HG02759 (cell line): Measurements from ENCODE around the gene CAMK2D.
"Not testable (repeated sequence)": the region's sequence is repeated elsewhere in the genome, so short reads cannot be mapped to it uniquely, and the experiment has no call there.

Experiments
- ATAC-seq: cut with Tn5 transposase; IDR thresholded peaks from one replicate; pipeline ENCODE4 v1.9.1; 2021; ENCODE audit warnings: mild to moderate bottlenecking, moderate library complexity; ENCODE audit not compliant: unreplicated experiment

CAMK2D gene

DNA sequence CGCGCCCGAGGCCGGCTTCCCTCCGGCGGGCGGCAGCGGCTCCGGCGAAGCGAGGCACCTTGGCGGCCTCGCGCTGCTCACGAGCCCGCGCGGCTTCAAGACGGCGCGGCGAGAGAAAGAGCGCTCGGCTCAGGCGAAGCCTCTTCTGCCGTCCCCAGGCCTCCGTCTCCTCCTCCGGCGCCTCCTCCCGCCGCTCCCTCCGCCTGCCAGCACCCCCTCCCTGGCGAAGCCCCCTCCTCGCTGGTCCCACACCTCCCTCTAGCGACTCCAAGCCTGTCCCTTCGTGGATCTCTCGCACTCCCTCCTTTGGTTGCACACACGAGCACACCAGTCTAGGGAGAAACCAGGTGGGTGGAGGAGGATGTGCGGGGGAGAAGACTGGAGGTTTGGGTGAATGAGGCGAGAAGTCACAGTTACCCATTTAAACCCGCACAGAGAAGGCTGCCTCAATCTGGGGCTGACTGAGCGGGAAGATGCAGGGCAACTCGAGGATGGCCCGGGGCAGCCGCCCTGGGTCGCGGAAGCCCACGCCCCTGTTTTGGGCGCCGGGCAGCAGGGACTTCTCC lies at the start of gene CAMK2D:
TSS of gene CAMK2D (minus strand) at position 119 of the 566 bp plus-strand sequence. CDS start 670 bp downstream, outside the sequence.
- ATAC-seq: peak; percentile 50

DNA sequence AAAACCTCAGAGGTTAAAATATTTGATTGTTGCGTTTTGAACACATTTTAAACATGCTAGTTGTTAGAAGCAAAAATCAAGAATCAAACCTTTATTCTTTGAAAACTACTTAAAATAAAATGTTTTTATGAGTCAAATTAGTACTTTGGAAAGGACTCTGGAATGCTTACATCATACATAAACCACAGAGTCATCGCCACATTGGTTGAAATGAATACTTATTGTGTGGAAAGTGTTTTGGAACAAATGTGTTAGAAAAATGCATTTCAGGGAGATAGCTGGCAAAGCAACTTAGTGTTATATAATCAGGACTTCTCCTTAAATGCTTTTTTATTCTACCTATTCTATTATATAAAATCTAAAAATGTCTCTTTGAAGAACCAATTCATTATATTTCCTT lies 49.4 kb upstream of the CAMK2D start:
- ATAC-seq: no peak

DNA sequence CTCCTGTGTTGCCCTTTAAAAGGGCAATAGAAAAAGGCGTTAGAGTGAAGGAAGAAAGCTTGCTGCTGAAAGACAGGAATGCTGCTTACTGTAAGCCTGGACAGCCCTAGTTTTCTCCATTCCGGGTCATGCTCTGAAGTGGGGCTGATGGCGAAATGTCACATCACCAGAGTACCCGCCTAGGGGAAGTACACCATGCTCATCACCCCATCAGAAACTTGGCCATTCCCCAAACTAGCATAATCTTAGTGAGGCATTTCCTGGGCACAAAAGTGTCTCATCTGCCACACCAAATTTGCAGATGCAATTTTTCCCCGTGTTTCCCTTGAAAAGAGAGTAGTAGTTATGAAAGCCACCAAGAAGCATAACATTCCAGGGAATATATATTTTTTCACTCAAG lies 47.8 kb upstream of the CAMK2D start:
- ATAC-seq: no peak

DNA sequence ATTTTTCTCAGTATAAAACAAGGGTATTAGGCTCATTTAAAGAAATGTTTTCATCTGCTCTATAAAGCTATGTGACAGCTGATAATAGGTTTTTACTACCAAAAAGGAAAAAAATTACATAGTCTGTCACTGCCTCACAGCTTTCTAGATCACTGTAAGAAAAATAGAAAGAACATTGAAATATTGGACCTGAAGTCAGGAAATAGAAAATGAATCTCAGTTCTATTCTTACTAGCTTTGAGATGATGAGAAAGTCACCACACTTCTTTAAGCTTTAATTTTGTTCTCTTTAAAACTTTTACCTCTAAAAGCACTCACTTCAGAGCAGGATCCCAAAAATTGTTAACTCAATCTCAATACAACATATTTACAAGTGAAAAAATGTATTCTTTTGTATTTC lies 45.3 kb upstream of the CAMK2D start:
- no peak for ATAC-seq

DNA sequence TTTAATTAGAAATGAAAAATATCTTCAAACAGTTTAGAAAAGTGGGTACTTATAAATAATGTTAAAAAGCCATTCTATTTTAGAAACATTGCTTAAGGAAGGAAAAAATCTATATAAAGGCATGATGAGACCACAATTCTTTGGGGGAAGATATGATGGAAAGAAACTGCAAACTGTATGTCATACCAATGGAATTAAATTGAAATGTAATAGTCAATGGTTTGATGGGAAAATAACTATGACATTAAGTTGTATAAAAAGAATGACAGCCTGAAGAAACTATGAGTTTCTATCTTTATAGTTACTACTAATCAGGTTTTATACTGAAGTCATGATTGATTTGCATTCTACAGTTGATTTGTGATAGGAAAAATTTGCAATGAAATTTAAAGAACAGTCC lies 40.3 kb upstream of the CAMK2D start:
- ATAC-seq: no peak

DNA sequence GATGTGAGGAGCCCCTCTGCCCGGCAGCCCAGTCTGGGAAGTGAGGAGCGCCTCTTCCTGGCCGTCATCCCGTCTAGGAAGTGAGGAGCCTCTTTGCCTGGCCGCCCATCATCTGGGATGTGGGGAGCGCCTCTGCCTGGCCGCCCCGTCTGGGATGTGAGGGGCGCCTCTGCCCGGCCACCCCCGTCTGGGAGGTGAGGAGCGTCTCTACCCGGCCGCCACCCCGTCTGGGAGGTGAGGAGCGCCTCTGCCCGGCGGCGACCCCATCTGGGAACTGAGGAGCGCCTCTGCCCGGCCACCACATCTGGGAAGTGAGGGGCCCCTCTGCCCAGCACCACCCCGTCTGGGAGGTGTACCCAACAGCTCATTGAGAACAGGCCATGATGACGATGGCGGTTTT lies 34.8 kb upstream of the CAMK2D start:
- ATAC-seq: not testable (repeated sequence)

DNA sequence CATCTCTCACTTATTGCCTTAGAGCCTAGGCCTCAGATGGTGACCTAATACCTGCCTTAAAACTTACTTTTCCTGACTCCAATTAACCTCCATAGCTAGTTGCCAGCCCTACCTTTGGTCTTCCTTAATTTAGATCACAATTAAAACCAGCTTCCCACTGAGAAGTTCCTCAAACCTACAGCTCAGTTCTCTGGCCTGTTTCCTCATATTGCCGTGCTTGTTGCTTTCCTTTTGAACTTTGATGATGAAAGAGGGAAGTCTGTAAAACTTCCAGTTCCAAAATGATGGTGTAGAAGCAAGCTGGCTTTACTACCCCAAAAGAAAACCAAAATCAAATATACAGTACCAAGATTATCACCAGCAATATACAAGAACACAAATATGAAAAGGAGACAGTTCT lies 28.9 kb upstream of the CAMK2D start:
- ATAC-seq: no peak

DNA sequence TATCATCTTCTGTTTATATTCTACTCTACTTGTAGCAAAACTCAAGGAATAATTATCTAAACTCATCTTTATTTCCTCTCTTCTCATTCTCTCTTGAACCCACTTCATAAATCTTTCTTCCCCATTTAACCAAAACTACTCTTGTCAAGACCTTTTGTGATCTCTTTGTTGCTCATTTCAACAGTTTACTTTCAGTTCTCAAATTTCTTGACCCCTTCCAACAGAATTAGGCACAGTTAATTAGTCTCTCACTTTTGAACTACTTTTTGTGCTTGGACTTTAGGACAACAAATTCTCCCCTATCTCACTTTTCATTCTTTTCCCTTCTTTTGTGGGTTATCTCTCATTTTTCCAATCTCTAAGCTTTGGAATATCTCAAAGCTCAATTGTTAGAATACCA lies 27.4 kb upstream of the CAMK2D start:
- ATAC-seq: peak; percentile 61

DNA sequence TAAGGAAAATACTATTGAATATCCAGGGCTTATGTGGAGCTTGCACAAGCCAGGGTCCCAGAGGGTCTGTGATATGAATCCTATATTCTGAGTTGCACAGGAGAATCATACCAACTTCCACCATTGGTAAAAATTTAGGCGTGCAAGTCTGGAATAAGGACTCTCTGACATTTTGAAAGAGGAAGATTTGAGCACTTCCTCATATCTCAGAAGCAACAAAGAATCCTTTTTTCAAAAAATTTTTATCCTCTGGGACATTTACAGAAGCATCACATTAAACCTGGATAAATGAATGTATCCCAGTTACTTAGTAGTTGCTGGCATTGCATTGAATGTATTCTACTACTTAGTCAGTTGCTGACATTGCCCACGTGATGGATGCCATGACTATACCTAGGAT lies 24.2 kb upstream of the CAMK2D start:
- ATAC-seq: no peak

DNA sequence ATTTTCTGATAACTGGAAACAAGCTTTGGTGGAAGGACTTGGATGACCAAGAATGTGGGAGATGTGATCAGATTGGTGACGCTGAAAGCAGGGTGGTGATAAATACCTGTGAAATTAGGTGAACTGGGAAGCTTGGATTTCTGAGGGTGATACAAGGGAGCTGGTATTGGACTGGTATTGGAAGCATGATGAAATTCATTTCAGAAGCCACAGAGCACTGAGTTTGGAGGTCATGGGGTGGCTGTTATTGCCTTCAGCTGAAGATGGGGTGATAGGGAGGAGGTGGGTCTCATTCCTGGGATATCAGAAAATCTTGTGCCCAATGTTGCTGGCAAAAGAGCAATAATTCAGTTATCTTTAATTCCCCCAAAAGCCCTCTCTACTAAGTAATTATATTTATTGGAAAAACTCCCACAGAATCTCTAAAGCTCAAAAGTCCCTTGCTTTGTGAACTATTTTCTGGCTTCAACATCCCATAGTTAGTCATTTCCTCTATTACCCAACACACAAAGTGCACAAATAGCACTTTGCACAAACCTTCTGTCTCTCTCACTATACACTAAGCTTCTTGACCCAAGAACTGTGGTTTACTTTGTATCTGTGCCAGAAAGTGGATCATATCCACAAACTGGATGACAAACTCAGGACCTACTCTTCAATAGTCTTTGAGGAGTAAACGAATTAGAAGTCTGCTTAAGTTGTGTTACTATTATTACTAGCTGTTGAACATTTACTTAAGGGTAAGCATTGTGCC lies 23.1 kb upstream of the CAMK2D start:
- ATAC-seq: no peak

DNA sequence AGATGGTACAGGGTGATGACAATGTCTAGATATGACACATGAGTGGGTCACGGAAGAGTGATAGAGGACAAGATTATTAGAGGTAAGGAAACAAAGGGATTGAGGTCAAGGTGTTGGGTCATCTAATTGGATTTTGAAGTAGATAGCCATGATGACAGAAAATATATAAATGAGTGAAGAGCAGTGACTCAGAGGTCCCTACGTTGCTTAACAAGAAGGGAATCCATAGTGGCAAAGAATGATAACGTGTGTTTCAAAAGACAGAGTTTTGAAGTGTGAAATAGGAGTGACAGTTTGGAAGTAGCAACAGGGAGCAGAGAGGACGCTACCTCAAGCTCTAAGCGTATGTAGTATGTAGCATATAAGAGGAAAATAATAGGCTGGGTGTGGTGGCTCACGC lies 22.2 kb upstream of the CAMK2D start:
- ATAC-seq: no peak

DNA sequence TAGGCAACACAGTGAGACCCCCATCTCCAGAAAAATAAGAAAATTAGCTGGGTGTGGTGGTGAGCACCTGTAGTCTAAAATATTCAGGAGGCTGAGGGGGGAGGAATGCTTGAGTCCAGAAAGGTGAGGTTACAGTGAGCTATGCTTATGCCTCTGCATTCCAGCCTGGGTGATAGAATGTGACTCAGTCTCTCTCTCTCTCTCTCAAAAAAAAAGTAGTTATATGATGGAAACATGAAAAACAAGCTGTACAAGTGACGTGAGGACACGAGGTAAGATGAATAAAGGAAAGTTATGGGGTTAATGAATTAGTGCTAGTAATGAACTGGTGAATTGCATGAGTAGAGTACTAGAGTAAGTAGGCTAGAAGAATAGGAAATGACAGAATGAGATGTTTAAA lies 21.8 kb upstream of the CAMK2D start:
- no peak for ATAC-seq

DNA sequence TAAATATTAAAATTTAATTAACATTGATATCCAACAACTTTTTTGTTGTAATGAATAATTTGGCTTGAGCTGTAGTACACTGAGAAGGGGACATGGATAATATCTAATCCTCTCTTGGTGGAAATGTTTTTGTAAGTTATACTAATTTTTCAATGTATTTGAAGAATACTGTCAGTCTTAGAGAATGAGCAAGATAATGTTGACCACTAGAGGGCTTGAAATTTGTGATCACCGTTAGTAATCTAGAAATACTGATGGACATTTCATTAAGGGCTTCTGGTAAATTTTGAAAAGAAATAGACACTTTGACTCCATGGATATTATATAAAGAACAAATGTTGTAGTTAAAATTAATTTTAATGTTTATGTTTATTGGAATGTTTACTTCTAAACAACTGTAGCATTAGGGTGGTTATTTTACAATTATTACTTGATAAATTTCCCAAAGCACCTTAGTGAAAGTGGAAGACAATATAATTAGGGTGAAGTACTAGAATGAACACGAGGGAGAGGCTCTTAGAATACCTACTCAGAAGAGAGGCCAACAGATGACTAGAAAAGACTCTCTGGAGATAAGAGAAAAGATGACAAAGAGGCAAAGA lies 20.0 kb upstream of the CAMK2D start:
- ATAC-seq: no peak

DNA sequence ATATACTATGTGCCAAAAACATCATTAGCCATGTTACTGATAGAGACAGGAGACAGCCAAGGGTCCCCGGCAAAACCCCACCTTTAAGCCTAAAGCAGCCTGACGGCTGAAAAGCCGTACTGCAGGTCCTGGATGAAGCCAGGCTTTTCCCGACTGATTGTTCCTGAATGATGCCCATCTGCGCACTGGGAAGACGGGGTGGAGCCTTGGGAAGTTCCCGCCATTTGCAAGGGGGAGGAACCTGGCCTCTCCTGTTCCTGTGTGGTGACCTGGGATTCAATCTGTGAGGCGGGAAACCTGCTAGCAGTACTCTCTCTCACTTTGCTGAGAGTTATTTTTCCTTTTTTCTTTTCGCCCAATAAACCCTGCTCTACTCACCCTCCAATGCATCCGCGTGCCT lies 15.1 kb upstream of the CAMK2D start:
- ATAC-seq: no peak

DNA sequence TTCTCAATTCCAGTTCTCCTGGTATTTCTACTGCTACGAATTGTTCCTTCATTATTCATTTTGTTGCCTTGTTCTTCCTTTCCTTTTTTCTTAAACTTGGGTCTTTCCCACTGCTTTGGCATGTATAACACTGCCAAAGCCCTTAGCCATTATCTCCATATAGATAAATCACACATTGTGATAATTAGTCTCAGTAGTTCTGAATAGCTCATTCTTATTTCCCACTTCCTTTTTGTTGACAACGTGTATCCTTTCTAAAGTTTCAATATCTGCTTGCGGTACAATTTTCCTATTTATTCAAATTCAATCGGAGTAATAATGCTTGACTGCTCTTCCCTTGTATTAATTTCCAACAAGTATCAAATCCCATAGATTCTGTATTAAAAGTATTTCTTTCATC lies 14.5 kb upstream of the CAMK2D start:
- no peak for ATAC-seq

DNA sequence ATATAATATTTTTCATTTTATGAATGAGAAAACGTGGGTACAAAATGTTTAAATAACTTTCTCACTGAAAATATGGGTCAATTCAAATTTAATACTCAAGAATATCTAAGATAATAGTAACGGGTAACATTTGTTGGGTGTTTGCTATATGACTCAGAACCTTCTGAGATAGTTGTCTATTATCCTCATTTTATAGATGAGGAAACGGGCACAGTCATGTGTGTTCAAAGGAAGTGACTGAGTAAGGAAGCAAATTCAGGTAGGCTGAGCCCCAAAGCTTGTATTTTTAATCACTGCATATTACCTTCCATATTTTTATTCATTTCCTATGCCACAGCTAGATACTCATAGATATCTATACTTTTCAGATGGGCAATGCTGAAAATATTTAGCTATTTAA lies 12.2 kb upstream of the CAMK2D start:
- no peak for ATAC-seq

DNA sequence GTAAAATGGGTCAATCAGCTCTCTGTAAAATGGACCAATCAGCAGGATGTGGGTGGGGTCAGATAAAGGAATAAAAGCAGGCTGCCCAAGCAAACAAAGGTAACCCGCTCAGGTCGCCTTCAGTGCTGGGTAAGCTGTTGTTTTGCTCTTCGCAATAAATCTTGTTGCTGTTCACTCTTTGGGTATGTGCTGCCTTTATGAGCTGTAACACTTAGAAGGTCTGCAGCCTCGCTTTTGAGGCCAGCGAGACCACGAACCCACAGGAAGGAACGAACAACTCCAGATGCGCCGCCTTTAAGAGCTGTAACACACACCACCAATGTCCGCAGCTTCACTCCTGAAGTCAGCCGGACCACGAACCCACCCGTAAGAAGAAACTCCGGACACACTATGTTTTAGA lies 11.5 kb upstream of the CAMK2D start:
- ATAC-seq: no peak

DNA sequence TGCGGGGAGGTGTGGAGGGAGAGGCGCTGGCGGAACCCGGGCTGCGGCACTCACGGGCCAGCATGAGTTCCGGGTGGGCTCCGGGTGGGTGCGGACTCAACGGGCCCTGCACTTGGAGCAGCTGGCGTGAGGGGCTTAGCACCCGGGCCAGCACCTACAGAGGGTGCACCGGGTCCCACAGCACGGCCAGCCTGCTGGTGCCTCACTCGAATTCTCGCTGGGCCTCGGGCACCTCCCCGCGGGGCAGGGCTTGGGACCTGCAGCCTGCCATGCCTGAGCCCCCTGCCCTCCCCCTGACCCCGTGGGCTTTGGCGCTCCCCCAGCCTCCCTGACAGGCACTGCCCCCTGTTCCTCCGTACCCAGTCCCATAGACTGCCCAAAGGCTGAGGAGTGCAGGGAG lies 10.8 kb upstream of the CAMK2D start:
- ATAC-seq: no peak

DNA sequence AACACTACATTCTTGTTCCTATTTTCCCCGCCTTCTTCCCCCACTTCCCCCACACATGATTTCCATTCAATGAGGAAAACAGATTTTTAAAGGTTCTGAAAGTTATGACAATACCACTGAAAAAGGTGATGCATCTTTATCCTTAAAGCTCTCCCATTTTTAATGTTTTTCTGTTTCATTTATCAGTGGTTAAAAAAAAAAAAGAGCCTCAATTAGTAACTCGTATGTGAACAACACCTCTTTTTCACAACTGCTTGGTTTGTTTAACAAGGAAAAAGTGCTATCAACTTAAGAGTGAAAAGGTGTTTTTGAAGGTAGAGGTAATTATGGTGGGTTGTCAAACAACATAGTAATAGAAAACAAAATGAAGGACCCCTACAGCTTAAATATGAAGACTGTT lies 8.2 kb upstream of the CAMK2D start:
- ATAC-seq: no peak

DNA sequence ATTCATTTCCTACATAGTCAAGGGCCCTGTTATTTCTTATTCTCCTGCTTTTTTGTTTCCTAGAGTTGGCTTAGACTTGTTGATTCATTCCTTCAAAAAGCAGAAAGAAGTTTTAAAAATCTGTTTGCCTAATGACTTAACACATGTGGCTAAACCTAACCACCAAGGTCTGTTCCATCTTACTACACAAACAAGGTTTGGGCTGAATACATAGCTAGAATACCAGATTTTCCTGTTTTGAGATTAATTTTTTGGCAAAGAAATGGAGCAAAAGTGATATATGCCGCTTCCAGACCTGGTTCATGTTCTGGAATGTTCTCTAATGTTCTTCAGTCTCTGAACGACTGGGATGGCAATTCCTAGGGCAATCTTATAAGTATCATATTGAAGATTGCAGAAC lies 7.4 kb upstream of the CAMK2D start:
- no peak for ATAC-seq

DNA sequence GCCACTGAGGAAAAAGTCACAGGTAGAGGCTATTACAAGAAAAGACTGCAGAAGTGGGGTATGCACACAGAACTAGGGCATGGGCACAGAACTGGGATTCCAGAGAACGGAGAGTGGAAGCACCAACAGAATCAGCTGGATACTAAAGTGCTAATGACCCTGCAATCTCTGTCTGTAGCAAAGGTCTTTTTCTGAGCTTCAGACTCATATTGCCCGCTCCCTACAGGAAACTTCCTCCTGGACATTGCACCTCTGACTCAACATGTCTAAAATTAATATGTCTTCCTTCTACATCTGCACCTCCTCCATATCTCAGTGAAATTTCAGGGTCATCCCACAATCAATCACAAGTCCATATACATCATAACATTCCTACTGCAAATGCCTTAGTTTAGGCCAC lies 5.3 kb upstream of the CAMK2D start:
- no peak for ATAC-seq

DNA sequence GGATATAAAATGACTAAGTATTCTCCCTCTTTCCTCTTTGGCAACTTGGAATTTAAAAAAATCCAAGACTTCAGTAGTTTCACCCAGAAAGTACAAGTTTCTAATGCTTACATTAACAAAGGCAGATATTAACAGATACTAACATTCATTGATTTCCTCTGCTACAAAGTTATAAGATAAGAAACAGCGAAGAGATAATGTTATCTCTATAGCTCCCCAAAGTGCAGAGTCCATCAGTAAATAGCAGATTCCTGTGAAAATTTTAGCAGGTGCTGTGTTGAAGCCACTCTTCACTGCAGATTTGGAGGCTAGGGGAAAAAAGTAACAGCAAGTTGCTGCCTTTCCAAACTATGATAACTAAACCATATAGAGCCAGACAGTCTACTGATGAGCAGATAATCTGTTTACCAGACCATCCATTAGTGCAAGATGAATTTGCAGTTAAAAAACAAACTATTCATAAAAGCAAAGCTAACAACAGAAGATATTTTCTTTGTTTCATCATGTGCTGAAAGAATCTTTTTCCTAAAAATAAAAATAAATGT lies 3.3 kb upstream of the CAMK2D start:
- no peak for ATAC-seq
